Measurements from ENCODE around the gene OR8H1.

OR8H1 gene

DNA sequence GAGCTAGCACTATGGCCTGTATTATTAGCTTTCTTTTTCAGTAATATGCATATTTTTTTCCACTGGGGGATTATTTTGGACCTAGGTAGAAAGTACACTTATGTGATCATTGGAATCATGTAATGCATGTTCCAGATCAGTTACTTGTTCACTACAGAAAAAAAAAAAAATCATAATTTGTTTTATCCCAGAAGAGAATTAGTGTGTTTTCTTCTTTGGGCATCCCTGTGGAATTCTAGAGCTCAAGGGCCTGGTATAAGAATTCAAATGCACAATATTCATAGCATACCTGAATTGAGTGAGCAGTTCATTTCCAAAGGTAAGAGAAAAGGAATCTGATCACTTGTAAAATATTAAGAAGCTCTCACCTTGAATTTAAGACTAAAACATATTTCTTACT, 18.2 kb downstream of the OR8H1 start, which contains the start of gene OR5T1:
Gene OR5T1, plus strand, starts transcription at position 301 of the 400 bp plus-strand sequence. CDS start 1,485 bp downstream, outside the sequence.
- no peak for DNase-seq (ENCODE audit: low read depth)
- no peak within 1 kb of the TSS for H3K4me3 ChIP-seq (ENCODE audit: low read length)
- no peak for TF ChIP-seq CTCF (IDR thresholded peaks at IDR 0.05; ENCODE audit: insufficient read depth, low read depth, low read length, missing control alignments)

GRCh38 chr11:56271092-56271491, 21.0 kb downstream of the OR8H1 start:
- DNase-seq (ENCODE audit: low read depth) = peak; percentile 15
- H3K4me3 ChIP-seq (ENCODE audit: low read length) = no peak overlapping the region
- no peak for TF ChIP-seq CTCF (IDR thresholded peaks at IDR 0.05; ENCODE audit: insufficient read depth, low read depth, low read length, missing control alignments)

GRCh38 chr11:56251954-56252353, 40.1 kb downstream of the OR8H1 start, which contains the start of gene OR5T3:
Gene OR5T3 (plus strand): TSS chr11:56252254. CDS start chr11:56252254, 0 bp downstream.
- TF ChIP-seq CTCF (IDR thresholded peaks at IDR 0.05; ENCODE audit: insufficient read depth, low read depth, low read length, missing control alignments) = no peak
- H3K4me3 ChIP-seq (ENCODE audit: low read length) = no peak within 1 kb of the TSS
- no peak for DNase-seq (ENCODE audit: low read depth)
